Hepatocyte (in vitro differentiated cells): ENCODE measurements around the gene UFSP2. TPM values are rescaled to one million over a fixed set of nuclear protein-coding genes. Genes with fewer than 3 reads are reported as not detected.

Experiments used
- DNase-seq: peaks from one replicate; pipeline ENCODE4 v3.0.0-alpha.2; 2016; ENCODE audit warnings: low spot score
- H2AFZ ChIP-seq: fragments of 200-600 bp; sonication (generic); 2 replicates; pipeline ENCODE4 v1.6.0; 2016; ENCODE audit warnings: antibody characterized with exemption, mild to moderate bottlenecking
- H3K27ac ChIP-seq: fragments of 200-600 bp; sonication (generic); 2 replicates; pipeline ENCODE4 v1.5.1; 2016; ENCODE audit warnings: mild to moderate bottlenecking
- H3K27me3 ChIP-seq: fragments of 200-600 bp; sonication (generic); 2 replicates; pipeline ENCODE4 v1.6.1; 2016
- H3K36me3 ChIP-seq: fragments of 200-600 bp; sonication (generic); replicated peaks from 2 replicates; pipeline ENCODE4 v1.5.1; 2016; ENCODE audit warnings: low read depth; ENCODE audit not compliant: insufficient read depth
- H3K4me1 ChIP-seq: fragments of 200-600 bp; sonication (generic); 2 replicates; pipeline ENCODE4 v1.5.1; 2016; ENCODE audit warnings: mild to moderate bottlenecking, moderate library complexity; ENCODE audit not compliant: insufficient read depth
- H3K4me2 ChIP-seq: fragments of 200-600 bp; sonication (generic); 2 replicates; pipeline ENCODE4 v1.6.0; 2016
- H3K4me3 ChIP-seq: fragments of 200-600 bp; sonication (generic); 2 replicates; pipeline ENCODE4 v1.5.1; 2016; ENCODE audit warnings: mild to moderate bottlenecking
- H3K79me2 ChIP-seq: fragments of 200-600 bp; sonication (generic); 2 replicates; pipeline ENCODE4 v1.6.0; 2017; ENCODE audit warnings: mild to moderate bottlenecking
- H3K9me2 ChIP-seq: fragments of 200-600 bp; sonication (generic); replicated peaks from 2 replicates; pipeline ENCODE4 v1.6.0; 2017; ENCODE audit warnings: mild to moderate bottlenecking; ENCODE audit not compliant: insufficient read depth
- H3K9me3 ChIP-seq: fragments of 200-600 bp; sonication (generic); 2 replicates; pipeline ENCODE4 v1.5.1; 2016; ENCODE audit warnings: low read depth, mild to moderate bottlenecking
- H4K20me1 ChIP-seq: fragments of 200-600 bp; sonication (generic); 2 replicates; pipeline ENCODE4 v1.6.0; 2016; ENCODE audit warnings: mild to moderate bottlenecking; ENCODE audit not compliant: insufficient read depth, poor library complexity, severe bottlenecking
- EZH2 ChIP-seq: fragments of 200-600 bp; sonication (generic); IDR thresholded peaks from 2 replicates; pipeline ENCODE4 v1.6.1; 2016; ENCODE audit warnings: antibody characterized with exemption, mild to moderate bottlenecking, borderline replicate concordance
- EZH2phosphoT487 ChIP-seq: fragments of 200-600 bp; sonication (generic); IDR thresholded peaks from one replicate; pipeline ENCODE4 v1.6.1; 2018; ENCODE audit warnings: antibody characterized with exemption, mild to moderate bottlenecking, low read depth, moderate library complexity; ENCODE audit not compliant: unreplicated experiment, severe bottlenecking
- WGBS: methylation state at CpG from one replicate; pipeline ENCODE4 v1.1.6; 2016; ENCODE audit warnings: low lambda C conversion rate; ENCODE audit errors: missing lambda C conversion rate; 5-methylcytosine and 5-hydroxymethylcytosine counted together
- polyA plus RNA-seq: library from polyadenylated mRNA; unstranded; fragments of >200 nt; fragmentation: Nextera tagmentation; extraction: Ambion mirVana; gene quantifications from 2 replicates; pipeline ENCODE4 v1.2.1, GENCODE V29; 2016
- total RNA-seq: library from RNA; depleted of rRNA; stranded (reverse); fragments of >200 nt; gene quantifications from 2 replicates; pipeline ENCODE4 v1.2.3, GENCODE V29; 2014
- TF ChIP-seq, protein P1 (sequence below): fragments of 200-600 bp; sonication (generic); IDR thresholded peaks from 2 replicates; pipeline ENCODE4 v1.5.1; 2016; ENCODE audit warnings: antibody characterized with exemption, mild to moderate bottlenecking; ENCODE audit not compliant: poor library complexity

UFSP2 gene
- total and polyA plus RNA-seq, 2 experiments from 2014 or later = 29.2 to 38.5 TPM

DNA sequence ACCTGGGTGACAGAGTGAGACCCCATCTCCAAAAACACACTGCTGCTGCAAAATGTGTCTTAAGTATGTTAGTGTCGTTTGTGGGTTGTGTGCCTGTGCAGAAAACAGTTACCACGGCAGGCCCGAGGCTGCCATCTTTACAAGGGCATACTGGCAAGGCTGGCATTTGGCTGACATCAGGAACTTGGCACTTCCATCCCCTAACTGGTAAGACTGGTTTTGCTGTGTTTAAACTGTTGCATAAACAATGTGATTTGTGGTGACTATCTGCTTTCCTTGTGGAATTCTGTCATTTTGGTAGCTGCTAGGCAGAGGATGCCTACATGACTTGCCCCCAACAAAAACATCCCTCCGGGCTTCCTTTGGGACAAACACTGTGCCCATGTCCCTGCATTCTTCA, 42.3 kb downstream of the UFSP2 start:
- DNase-seq = no peak
- Histone ChIP-seq H3K4me3 (no peak overlapping the region), H2AFZ (no peak overlapping the region), H3K27me3 (no peaks in the 10 kb centered on the region), H3K36me3 (no peaks in the 10 kb centered on the region), H3K27ac (no peak overlapping the region), H3K4me2 (no peak overlapping the region), H3K9me3 (no peaks in the 10 kb centered on the region), H3K4me1 (no peaks in the 10 kb centered on the region), H3K9me2 (no peaks in the 10 kb centered on the region), H4K20me1 (no peaks in the 10 kb centered on the region), H3K79me2 (no peaks in the 10 kb centered on the region)
- WGBS = 94% methylated on average over 4 of the region's 4 CpGs
- TF ChIP-seq EZH2phosphoT487 (no peak), EZH2 (no peak)
- TF ChIP-seq, protein P1, sequence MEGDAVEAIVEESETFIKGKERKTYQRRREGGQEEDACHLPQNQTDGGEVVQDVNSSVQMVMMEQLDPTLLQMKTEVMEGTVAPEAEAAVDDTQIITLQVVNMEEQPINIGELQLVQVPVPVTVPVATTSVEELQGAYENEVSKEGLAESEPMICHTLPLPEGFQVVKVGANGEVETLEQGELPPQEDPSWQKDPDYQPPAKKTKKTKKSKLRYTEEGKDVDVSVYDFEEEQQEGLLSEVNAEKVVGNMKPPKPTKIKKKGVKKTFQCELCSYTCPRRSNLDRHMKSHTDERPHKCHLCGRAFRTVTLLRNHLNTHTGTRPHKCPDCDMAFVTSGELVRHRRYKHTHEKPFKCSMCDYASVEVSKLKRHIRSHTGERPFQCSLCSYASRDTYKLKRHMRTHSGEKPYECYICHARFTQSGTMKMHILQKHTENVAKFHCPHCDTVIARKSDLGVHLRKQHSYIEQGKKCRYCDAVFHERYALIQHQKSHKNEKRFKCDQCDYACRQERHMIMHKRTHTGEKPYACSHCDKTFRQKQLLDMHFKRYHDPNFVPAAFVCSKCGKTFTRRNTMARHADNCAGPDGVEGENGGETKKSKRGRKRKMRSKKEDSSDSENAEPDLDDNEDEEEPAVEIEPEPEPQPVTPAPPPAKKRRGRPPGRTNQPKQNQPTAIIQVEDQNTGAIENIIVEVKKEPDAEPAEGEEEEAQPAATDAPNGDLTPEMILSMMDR = no peak

DNA sequence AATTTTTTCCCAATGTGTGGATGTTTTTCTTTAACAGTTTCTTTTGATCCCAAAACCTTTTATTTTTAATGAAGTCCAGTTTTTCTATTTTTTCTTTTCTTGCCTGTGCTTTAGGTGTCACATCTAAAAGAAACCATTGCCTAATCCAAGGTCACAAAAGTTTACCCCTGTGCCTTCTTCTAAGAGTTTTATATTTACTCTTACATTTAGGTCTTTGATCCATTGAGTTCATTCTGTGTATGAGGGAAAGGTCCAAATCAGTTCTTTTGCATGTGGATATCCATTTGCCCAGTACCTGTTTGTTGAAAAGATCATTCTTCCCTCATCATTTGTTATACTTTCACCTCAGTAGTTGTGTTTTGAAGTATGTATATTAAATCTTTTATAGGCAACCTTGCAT, 43.0 kb downstream of the UFSP2 start:
- no peak for TF ChIP-seq EZH2
- TF ChIP-seq, protein P1 = no peak
- TF ChIP-seq EZH2phosphoT487 = no peak
- no peak overlapping the region for H3K4me2 ChIP-seq

DNA sequence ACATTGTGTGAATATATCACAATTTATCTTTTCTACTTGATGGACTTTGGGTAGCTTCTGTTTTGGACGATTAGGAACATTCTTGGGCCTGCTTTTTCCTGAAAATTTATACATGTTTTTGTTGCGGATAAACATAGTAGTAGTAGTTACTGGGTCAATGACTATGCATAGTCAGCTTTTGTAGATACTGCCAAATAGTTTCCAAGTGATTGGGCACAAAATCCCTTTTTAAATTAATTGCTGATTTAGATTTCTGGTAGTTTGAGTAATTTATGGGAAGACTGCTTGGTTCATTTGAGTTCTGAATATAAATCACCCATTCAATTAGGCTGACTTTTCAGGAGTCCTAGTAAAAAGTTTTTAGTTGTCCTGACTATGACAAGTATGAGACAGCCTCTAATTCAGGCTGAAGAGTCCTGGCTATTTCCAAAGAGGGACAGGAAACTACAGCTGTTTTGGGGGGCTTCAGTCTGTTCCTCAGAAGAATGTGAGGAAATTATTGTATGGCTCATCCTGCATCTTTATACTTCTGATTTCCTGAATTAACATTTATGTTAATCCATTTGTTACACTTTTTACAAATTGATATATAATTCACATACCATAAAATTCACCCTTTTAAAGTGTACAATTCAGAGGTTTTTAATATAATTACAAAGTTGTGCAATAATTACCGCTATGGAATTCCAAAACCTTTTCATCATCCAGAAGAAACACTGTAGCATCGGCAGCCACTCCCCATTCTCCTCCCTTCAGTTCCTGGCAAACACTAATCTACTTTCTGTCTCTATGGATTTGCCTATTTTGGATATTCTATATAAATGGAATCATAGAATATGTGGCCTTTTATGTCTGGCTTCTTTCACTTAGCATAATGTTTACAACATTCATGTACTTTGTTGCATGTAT, 44.2 kb downstream of the UFSP2 start:
- H3K4me2 ChIP-seq = no peak overlapping the region

More for the DNA sequence above, 43.0 kb downstream of the UFSP2 start:
- Histone ChIP-seq H3K27ac (no peak overlapping the region), H3K79me2 (no peaks in the 10 kb centered on the region), H3K9me2 (no peaks in the 10 kb centered on the region), H3K36me3 (no peaks in the 10 kb centered on the region), H3K27me3 (no peaks in the 10 kb centered on the region), H4K20me1 (no peaks in the 10 kb centered on the region), H3K9me3 (no peaks in the 10 kb centered on the region), H2AFZ (no peak overlapping the region), H3K4me1 (no peaks in the 10 kb centered on the region), H3K4me3 (no peak overlapping the region)
- no peak for DNase-seq

More for the DNA sequence above, 44.2 kb downstream of the UFSP2 start:
- Histone ChIP-seq H3K36me3 (no peaks in the 10 kb centered on the region), H3K4me1 (no peaks in the 10 kb centered on the region), H3K9me3 (no peaks in the 10 kb centered on the region), H3K27ac (no peak overlapping the region), H3K4me3 (no peak overlapping the region), H2AFZ (no peak overlapping the region), H3K9me2 (no peaks in the 10 kb centered on the region), H4K20me1 (no peaks in the 10 kb centered on the region), H3K27me3 (no peaks in the 10 kb centered on the region), H3K79me2 (no peaks in the 10 kb centered on the region)
- WGBS = 70% methylated on average over 4 of the region's 4 CpGs
- TF ChIP-seq EZH2 (no peak), EZH2phosphoT487 (no peak)
- TF ChIP-seq, protein P1 = no peak
- no peak for DNase-seq
